GOT3 (cell line): ENCODE data around the gene P2RY8.
"Not testable (repeated sequence)": the region's sequence is repeated elsewhere in the genome, so short reads cannot be mapped to it uniquely, and the experiment has no call there.

ENCODE experiments used
- DNase-seq: peaks from one replicate; lab custom pipeline; 2025; ENCODE audit warnings: mixed read lengths; lab: John Stamatoyannopoulos, UW

Gene P2RY8

DNA sequence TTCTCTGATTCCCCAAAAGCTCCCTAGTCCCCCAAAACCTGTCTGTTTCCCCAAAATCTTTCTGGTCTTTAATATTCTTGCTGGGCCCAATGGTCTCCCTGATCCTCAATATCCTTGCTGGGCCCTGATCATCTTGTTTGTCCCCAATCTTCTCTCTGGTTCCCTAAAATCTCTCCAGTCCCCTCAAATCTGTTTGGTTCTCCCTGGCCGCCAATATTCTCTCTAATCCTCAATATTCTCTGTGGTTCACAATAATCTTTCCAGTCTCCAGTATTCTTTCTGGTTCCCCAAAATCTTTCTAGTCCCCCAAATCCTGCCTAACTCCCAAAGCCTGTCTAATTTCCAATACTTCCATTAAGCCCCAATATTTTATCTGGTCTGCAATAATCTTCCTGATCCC lies 18.5 kb downstream of the P2RY8 start:
- no peak for DNase-seq

DNA sequence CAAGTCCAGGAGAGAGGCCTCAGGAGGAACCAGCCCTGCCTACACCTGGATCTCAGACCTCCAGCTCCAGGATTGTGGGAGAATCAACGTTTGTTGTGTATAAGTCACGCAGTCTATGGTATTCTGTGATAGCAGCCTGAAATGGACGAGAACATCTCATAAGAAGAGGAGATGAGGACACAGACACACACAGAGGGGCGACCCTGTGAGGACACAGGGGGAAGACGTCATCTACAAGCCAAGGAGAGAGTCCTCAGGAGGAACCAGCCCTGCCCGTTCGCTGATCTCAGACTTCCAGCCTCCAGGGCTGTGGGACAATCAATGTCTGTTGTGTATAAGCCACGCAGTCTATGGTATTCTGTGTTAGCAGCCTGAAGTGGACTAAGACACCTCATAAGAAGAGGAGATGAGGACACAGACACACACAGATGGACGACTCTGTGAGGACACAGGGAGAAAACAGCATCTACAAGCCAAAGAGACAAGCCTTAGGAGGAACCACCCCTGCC lies 20.3 kb downstream of the P2RY8 start:
- no peak for DNase-seq

DNA sequence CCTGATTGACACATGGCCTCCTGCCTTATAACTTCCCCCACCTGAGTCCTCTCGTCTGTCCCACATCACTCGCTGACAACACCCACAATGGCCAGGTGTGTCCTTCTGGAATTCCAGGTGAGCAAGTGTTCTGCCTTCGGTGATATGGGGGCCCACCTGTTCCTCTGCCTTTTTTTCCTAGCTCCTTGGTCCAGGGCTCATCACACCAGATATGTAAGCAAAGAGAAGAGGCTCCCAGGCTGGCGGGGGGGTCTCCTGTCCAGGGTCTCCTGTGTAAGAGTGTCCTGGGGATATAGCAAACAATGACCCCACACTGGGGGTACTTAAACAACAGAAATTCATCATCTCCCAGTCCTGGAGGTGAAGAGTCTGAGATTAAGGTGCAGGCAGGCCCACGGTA lies 25.2 kb downstream of the P2RY8 start:
- no peak for DNase-seq

DNA sequence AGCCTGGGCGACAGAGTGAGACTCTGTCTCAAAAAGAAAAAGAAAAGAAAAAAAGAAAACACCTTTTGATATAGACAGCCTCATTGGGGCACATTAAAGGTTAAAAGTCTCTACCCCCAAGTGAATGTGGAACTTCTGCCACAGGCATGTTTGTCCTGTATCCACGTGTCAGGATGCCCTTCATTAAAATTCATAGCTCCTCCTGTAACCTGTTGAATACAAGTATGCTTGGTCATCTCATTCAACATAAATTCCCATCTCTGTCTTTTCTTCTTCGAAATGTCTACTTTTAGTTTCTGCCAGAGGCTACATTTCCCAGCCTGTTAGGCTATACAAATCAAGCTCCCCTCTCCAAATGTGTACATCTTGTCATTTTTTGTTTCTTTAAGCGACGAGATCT lies 25.8 kb downstream of the P2RY8 start:
- no peak for DNase-seq

DNA sequence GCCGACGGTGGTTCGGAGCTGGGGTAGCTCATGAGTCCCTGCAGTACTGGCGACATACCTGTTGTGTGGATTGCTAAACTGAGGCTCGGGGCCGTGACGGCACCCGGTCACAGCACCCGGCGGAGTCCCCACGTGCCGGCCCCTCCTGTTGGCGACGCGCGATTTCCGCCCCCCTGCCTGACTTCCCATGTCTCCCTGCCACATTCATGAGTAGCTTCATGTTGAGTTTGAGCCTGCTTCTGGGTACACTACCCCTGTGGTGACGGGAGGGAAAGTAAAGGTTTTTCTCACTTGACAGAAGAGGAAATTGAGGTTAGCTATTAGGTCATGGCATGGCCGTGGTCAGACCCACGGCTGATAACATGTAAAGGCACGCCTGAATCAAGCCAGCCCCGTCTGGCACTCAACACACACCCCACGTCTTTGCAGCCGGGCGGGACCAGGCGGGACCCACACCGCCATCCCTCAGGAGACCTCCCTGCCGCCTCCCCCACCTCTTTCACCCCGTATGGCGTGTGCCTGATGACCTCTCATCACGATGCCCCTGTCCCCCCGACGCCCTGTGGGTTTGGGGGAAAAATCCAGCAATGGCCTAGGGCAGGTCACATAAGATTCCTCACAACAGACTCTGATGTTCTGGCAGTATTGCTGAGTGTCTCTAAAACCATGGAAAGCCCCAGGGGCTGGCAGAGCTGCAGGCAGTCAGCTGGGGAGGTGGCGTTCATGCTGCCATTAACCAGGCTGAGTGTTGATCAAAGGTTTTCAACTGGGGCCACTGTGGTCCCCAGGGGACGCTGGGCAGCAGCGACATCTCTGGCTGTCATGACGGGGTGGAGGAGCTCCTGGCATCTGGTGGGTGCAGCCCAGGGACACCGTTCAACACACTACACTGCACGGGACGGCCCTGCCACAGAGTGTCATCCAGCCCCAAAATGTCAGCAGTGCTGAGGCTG lies 29.2 kb downstream of the P2RY8 start:
- DNase-seq, result no peak

DNA sequence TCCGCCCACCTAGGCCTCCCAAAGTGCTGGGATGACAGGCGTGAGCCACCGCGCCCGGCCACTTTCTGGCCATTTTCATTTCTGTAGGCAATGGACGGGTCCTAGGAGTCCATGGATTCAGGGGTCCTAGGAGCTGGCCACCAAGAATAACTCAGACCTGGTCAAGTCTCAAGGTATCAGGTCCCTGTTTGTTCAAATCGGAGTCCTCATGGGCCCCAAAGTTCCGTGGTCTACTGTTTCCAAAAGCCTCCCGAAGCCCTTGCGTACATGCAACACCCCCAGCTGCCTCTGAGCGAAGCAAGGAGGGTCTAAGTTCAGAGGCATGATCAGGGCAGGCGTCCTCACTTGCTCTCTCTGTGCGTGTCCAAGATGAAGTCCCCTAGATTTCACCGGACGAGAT lies 30.1 kb downstream of the P2RY8 start:
- no peak for DNase-seq

DNA sequence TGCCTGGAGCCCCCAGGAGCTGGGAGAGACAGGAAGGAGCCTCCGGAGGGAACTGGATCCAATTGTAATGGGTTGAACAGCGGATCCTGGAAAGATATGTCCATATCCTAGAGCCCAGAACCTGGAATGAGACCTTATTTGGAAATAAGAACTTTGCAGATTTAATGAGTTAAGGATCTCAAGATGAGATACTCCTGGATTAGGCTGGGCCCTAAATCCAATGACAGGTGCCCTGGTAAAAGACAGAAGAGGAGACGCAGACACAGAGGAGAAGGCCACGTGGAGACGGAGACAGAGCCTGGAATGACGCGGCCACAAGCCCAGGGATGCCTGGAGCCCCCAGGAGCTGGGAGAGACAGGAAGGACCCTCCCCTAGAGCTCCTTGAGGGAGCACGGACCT lies 34.1 kb downstream of the P2RY8 start:
- no peak for DNase-seq

DNA sequence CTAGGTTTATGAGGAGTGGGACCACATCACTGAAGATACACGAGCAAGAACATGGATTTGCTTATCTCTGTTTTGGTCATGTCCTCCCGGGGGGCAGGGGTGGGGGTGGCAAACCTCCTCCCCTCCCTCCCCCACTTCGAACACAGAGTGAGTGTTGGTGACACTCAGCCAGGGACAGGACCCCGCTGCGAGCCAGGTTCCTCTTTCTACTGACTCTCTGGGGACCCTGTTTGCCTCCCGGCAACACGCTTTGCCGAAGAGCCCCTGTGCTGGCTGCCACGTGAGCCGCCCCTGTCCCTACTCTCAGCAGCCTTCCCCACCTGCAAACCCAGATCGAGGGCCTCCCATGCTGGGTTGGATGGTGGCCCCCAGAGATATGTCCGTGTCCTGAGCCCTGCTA lies 34.7 kb downstream of the P2RY8 start:
- DNase-seq, result no peak

DNA sequence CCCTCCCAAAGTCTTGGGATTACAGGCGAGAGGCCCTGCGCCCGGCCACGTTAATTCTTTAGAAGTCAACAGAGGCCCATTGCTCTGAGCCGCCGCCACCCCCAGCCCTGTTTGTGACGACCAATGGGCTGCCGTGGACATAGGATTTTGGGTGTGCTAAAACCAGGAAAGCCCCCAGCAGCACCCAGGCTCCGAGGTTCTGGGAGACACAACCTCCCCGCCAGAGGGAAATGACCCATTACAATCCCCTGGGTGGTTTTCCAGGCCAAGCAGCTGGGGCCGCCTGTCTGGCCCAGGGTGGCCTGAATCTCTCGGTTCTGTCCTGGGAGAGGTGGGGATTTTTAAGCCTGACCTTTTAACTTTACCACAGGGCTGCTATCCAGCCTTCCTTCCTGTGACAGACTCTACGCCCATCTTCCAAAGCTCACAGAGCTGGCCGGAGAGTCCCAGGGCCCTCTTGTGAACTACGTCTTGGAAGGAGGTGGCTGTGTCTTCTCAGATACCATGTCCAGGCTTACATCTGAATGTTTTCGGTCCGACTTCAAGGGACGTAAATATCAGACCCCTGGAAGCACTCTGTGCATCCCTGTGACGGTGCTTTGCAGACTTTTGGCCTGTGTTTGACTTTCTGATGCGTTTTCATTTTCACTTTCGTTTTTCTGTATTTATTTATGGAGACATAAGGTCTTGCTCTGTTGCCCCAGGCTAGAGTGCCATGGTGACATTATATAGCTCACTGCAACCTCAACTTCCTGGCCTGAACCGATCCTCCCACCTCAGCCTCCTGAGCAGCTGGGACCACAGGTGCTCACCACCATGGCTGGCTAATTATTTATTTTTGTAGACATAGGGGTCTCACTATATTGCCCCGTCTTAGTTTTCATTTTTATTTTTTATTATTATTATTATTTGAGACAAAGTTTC lies 36.0 kb downstream of the P2RY8 start:
- no peak for DNase-seq

DNA sequence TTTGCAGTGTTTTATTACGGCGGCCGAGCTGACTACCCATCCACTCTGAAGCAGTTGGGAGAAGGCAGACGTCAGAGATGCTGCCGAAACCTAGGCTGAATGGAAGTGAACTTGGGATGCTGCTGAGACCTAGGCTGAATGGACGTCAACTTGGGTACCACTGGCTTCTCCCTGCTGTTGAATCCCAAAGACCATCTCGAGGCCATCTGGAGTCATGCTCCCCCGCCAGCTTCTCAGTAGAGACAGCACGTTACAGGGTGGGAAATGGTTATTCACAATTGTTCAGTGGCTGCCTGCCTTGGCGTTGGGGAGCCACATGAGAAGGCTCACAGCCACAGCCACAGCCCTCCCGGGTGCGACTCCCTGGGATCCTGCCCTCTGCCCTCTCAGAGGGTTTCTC lies 40.9 kb downstream of the P2RY8 start:
- no peak for DNase-seq

DNA sequence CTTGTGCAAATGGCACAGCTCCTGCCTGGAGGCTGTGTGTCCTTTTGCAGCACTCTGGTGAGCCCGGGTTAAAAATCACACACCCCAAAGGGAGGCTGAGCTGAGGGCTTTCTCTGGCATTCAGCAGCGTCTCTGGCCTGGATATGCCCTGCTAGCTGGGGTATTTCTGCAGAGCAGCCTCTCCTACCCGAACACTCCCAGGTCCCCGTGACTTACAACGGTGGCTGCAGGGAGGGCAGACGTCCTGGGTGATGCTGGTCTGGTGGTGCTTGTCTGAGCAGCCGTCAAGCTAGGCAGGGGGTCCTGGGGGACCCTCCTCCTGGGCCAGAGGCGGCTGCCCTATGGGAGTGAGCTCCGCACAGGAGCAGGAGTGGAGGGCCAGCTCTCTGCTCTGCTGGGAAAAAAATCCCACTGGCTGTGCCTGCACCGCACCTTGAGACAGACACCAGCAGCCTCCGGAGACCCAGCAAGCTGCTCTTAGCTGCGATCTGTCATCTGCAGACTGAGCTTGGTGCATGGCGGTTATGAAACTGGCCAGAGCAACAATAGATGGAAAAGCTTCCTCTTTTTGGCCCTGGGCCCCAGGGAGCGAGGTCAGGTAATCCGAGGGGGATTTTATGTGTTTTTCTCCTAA lies 43.0 kb downstream of the P2RY8 start:
- DNase-seq, result no peak

DNA sequence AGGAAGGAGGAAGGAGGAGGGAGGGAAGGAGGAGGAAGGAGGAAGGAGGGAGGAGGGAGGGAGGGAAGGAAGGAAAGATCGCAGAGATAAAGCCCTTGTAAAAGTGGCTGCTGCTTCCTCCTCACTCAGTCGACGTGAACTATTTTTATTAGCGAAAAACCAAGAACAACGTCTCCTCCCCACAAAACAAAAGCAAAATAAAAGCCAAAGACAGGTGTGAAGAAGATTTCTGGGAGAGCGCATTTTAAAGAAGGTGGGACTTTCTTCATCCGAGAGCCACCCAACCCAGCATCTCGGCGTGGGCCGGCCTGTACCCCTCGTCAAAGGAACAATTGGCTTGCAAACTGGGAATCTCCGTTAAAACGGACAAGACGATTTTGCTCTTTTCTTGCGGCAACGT lies 43.6 kb downstream of the P2RY8 start:
- DNase-seq, result no peak

DNA sequence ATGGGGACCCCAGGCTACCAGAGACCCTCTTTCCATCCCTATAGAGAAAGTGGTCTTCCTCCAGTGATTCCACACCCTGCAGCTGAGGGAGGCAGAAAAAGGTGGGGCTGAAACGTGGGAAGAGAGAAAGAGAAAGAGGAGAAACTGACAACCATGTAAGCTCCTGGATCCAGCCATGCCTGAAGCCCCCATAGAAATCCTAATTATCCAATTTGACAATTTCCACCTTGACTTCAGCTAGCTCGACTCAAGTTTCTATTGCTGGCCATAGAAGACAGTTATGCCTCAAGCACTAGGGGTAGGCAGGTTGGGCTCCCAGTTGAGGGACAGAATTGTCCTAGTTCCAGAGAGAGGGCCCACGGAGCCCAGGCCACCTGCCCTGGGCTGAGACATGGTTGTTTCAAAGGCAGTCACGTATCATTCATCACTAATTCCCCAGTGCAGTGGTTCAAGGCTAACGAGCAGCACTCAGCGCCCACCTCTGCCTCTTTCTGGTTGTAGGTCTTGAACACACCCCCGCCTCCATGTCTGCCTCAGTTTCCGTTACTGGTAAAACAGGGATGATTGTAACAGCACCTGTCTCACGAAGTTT lies 44.5 kb downstream of the P2RY8 start:
- no peak for DNase-seq

DNA sequence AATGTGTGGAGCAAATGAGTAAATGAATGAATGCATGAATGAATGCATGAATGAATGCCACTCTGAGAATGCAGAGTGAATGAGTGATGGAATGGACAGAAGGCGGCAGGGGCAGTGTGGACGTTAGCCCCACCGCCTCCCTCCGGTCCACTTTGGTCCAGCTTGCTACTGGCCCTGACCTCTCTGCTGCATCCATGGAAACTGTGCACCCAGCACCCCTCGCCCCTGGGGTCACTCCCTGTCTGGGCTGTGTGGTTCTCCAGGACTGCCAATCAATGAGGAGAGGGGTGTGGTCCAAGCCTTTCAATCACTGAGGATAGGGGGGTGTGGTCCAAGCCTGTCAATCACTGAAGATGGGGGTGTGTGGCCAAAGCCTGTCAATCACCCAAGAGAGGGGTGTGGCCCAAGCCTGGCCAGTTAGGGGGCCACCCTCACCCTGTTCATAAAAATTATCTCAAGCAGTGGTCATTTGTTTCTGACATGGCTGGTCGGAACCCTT lies 45.1 kb downstream of the P2RY8 start:
- DNase-seq, result no peak

DNA sequence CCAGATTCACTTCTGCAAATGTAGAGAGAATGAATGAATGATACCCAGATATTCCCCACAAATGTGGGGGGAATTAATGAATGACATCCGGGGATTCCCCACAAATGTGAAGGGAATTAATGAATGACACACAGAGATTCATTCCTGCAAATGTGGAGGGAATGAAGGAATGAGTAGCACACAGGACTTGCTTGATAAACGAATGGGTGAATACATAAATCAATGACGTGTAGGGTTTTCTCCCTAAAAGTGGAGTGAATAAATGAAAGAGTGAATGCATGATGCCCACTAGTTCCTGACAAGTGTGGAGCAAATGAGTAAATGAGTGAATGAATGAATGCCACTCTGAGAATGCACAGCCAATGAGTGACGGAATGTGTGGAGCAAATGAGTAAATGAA lies 45.7 kb downstream of the P2RY8 start:
- not testable (repeated sequence) for DNase-seq

DNA sequence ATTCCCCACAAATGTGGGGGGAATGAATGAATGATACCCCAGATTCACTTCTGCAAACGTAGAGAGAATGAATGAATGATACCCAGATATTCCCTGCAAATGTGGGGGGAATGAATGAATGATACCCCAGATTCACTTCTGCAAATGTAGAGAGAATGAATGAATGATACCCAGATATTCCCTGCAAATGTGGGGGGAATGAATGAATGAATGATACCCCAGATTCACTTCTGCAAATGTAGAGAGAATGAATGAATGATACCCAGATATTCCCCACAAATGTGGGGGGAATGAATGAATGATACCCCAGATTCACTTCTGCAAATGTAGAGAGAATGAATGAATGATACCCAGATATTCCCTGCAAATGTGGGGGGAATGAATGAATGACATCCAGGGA lies 46.3 kb downstream of the P2RY8 start:
- DNase-seq, result not testable (repeated sequence)

DNA sequence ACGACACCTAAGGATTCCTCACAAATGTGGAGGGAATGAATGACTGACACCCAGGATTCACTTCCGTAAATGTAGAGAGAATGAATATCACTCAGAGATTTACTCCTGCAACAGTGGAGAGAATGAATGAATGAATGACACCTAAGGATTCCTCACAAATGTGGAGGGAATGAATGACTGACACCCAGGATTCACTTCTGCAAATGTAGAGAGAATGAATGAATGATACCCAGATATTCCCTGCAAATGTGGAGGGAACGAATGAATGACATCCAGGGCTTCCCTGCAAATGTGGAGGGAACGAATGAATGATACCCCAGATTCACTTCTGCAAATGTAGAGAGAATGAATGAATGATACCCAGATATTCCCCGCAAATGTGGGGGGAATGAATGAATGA lies 47.6 kb downstream of the P2RY8 start:
- not testable (repeated sequence) for DNase-seq

DNA sequence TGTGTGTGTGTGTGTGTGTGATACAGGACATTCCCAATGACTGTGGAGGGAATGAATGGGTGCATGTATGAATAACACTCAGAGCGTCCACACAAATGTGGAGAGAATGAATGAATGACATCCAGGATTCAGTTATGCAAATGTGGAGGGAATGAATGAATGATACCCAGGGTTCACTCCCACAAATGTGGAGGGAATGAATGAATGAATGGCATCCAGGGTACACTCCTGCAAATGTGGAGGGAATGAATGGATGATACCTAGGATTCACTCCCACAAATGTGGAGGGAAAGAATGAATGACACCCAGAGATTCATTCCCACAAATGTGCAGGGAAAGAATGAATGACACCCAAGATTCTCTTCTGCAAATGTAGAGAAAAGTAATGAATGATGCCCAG lies 48.2 kb downstream of the P2RY8 start:
- no peak for DNase-seq

DNA sequence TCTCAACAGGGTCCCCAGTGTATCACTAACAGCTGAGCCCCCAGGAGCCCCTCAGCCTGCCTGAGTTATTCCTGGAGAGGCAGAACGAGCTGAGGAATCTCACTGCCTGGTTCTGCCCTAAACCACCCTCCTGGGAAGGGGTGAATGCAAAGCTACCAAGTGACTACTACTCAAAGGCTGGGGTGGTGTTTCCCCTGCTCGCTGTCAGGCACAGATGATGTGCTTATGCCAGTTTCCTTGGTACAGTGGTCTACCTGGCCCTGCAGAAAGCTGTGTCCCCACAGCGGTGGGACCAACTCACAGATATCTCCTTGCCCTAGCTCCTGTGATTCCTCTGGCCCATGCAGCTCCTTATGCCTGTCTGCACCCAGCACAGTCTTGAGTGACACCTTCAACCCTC lies 48.8 kb downstream of the P2RY8 start:
- DNase-seq, result no peak

DNA sequence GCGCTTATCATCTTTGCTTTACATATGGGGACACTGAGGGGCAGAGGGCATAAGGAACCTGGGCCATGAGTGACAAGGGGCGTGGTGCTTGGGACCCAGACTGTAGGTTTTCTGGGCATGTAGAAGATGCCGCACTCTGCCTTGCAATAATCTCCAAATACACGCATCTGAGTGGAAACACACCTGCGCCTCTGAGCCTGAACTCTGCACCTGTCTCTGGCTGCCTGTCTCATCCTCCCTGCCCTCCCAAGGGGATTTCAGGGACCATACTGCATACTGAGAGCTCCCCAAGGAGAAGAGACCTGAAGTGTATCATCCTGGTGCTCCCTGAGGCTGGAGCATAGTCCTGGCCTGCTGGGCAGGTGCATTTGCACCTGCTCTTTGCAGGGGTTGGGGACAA lies 49.6 kb downstream of the P2RY8 start:
- DNase-seq, result no peak

DNA sequence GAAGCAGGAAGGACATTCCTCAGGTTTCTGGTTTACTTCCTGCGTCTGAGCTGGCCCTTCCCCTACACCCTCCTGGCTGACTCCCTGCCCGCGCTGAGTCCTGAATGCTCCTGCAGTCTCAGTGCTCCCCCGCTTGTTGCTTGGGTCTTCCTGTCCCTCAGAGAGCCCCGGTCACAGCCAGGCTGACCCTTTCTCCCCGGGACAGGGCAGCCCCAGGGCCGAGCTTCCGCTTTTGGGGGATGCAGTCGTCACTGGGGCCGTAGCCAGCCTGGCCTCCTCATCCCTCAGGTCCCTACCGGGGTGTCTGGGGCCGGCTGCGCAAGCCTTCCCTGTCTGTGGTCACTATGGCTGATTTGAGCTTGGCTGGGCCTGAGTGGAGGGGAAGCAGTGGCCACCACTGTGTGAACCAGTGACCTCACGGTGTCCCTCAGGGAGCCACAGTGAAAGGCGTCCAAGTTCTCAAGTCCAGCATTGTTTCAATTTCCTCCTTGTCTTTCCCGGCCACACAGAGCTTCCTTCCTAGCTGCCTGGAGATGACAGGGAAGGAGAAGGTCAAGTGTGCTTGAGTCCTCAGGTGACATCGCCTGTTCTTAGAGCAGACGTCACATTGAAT lies 50.1 kb downstream of the P2RY8 start:
- DNase-seq, result no peak
